Measurements from ENCODE around the gene ACE.

ACE gene

DNA sequence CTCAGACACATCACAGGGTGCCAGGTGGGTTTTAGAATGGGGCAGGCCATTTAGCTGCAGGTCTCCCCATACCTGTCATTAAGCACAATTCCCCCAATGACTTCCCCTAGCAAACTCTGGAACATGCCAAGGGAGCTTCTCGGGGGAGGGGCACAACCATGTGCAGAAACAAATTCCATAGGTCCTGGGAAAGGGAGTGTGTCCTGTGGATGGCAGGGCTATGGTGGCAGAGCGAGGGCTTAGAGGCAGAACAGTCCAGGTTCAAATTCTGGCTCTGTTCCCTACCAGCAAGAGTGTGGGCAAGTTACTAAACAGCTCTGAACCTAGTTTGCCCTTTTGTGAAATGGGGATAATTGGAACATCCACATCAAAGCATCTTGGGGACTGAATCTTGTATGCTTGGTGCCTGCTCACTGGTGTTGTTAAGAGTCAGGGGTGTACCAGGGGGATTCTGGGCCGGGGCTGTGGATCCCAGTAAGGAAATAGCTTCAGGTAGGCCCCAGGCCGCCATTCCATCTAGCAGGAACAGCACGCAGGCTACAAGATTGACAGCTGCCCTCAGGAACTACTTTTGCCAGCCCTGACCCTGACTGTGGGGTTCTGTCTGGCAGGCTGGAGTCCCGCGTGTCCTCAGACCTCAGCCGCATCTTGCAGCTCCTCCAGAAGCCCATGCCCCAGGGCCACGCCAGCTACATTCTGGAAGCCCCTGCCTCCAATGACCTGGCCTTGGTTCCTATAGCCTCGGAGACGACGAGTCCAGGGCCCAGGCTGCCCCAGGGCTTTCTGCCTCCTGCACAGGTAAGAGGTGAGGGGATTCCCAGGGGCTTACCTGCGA is 67.8 kb downstream of the ACE start:
- TF ChIP-seq ZNF274 (IDR thresholded peaks at IDR 0.05; ENCODE audit: low read depth, low read length), result no peak
- no peak overlapping the region for H3K4me3 ChIP-seq (ENCODE audit: low read length)

- no peak overlapping the region for H3K4me3 ChIP-seq (ENCODE audit: low read length)
- no peak for TF ChIP-seq ZNF274 (IDR thresholded peaks at IDR 0.05; ENCODE audit: low read depth, low read length)
Observed at GRCh38 chr17:63546308-63547082, 69.6 kb downstream of the ACE start.

DNA sequence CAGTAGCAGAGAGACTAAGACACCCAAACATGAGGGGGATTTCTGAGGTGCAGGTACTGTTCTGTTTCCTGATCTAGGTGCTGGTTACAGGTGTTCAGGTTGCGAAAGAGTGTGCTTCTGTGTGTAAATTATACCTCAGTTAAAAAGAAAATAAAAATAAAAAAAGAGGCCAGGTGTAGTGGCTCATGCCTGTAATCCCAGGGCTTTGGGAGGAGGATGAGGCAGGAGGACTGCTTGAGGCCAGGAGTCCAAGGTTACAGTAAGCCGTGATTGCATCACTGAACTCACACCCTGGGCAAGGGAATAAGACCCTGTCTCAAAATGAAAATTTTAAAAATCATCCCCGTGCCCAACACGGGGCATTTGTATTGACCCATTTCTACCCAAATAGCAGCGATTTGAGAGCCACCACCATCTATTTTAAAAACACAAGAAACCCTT is 70.2 kb downstream of the ACE start:
- H3K4me3 ChIP-seq (ENCODE audit: low read length), result no peak overlapping the region
- no peak for TF ChIP-seq ZNF274 (IDR thresholded peaks at IDR 0.05; ENCODE audit: low read depth, low read length)
